Thoracic aorta (tissue), 2 donors: ENCODE results near the gene DNAJC5G. TPM values are rescaled to one million over a fixed set of nuclear protein-coding genes. Genes with fewer than 3 reads are reported as not detected.
"Not testable (repeated sequence)": the region's sequence is repeated elsewhere in the genome, so short reads cannot be mapped to it uniquely, and the experiment has no call there.

Experiments
- ATAC-seq: fragments of 150-250 bp; one replicate; pipeline ENCODE4 v1.8.0; 2017; ENCODE audit warnings: low read depth; ENCODE audit not compliant: insufficient number of reproducible peaks, low FRiP score
- DNase-seq: peaks from one replicate; pipeline ENCODE4 v3.0.0-alpha.2; 2020; ENCODE audit warnings: low spot score
- H3K27ac ChIP-seq, 2 donors: fragments of 200-600 bp; sonication (generic); 1 replicate in 1 of 2; 2 replicates in 1 of 2; pipeline ENCODE4 v1.5.1; 2016; ENCODE audit warnings: mild to moderate bottlenecking in 2 of 2, moderate library complexity in 2 of 2
- H3K27me3 ChIP-seq: fragments of 200-600 bp; sonication (generic); replicated peaks from 2 replicates; pipeline ENCODE4 v1.6.0; 2016; ENCODE audit warnings: mild to moderate bottlenecking; ENCODE audit not compliant: insufficient read depth
- H3K36me3 ChIP-seq: fragments of 200-600 bp; sonication (generic); one replicate; pipeline ENCODE4 v1.5.1; 2016
- H3K4me1 ChIP-seq, 2 donors: fragments of 200-600 bp; sonication (generic); 1 replicate in 1 of 2; 2 replicates in 1 of 2; pipeline versions ENCODE4 v1.5.1 to v1.6.0; 2016; ENCODE audit warnings: low read depth in 2 of 2, mild to moderate bottlenecking in 1 of 2; ENCODE audit not compliant: control insufficient read depth in 1 of 2
- H3K4me3 ChIP-seq: fragments of 200-600 bp; sonication (generic); 2 replicates; pipeline ENCODE4 v1.5.1; 2016; ENCODE audit warnings: mild to moderate bottlenecking
- H3K9me3 ChIP-seq: fragments of 200-600 bp; sonication (generic); 2 replicates; pipeline ENCODE4 v1.5.1; 2016
- total RNA-seq, 2 donors: library from RNA; depleted of rRNA; stranded (reverse); fragments of >200 nt; gene quantifications; one replicate each; pipeline versions ENCODE4 v1.1.0 to v1.2.3, GENCODE V29; 2016
- TF ChIP-seq, protein P1 (sequence below): fragments of 200-600 bp; sonication (generic); IDR thresholded peaks from one replicate; pipeline ENCODE4 v1.5.1; 2019; ENCODE audit warnings: antibody characterized with exemption

Gene DNAJC5G
- total RNA-seq, 2 donors from 2014 or later: 0.68 TPM; not detected in 1

DNA sequence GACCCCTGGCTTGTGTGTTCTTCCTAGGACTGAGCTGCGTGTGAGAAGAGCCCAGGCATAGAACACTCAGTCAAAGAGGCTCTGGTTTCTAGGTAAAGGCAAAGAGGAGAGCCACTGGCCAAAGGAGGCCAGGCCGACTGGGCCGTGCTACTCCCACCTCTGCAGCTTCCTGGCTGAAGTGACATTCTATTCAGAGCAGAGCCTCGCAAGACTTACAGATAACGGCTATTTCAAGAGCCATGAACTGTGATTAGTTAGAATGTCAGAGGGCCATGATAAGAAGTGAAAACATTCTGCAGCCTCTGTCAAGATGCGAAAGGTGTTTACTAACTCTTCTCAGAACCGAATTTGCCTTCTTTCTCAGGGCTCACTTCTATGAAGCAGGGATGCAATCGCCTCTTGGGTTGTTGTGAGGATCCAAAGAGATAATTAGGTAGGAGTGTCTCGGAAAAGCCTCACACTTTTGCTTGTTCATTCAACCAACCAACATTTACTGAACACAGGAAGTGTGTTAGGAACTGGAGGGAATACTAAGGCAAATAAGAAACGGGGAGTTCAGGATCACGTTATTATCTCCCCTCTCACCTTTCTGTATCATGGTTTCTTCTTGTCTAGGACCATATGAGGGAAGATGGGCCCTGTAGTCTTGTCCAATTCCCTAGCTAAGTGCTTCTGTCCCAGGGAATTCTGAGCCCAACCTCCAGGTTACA, 3.4 kb upstream of the DNAJC5G start:
- TF ChIP-seq, protein P1, sequence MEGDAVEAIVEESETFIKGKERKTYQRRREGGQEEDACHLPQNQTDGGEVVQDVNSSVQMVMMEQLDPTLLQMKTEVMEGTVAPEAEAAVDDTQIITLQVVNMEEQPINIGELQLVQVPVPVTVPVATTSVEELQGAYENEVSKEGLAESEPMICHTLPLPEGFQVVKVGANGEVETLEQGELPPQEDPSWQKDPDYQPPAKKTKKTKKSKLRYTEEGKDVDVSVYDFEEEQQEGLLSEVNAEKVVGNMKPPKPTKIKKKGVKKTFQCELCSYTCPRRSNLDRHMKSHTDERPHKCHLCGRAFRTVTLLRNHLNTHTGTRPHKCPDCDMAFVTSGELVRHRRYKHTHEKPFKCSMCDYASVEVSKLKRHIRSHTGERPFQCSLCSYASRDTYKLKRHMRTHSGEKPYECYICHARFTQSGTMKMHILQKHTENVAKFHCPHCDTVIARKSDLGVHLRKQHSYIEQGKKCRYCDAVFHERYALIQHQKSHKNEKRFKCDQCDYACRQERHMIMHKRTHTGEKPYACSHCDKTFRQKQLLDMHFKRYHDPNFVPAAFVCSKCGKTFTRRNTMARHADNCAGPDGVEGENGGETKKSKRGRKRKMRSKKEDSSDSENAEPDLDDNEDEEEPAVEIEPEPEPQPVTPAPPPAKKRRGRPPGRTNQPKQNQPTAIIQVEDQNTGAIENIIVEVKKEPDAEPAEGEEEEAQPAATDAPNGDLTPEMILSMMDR: no peak
- ATAC-seq: no peak
- Histone ChIP-seq H3K27me3 (no peaks in the 10 kb centered on the region), H3K27ac (no peak overlapping the region), H3K4me1 (no peaks in the 10 kb centered on the region), H3K9me3 (no peaks in the 10 kb centered on the region), H3K4me3 (no peak overlapping the region), H3K36me3 (no peaks in the 10 kb centered on the region)
- no peak for DNase-seq

DNA sequence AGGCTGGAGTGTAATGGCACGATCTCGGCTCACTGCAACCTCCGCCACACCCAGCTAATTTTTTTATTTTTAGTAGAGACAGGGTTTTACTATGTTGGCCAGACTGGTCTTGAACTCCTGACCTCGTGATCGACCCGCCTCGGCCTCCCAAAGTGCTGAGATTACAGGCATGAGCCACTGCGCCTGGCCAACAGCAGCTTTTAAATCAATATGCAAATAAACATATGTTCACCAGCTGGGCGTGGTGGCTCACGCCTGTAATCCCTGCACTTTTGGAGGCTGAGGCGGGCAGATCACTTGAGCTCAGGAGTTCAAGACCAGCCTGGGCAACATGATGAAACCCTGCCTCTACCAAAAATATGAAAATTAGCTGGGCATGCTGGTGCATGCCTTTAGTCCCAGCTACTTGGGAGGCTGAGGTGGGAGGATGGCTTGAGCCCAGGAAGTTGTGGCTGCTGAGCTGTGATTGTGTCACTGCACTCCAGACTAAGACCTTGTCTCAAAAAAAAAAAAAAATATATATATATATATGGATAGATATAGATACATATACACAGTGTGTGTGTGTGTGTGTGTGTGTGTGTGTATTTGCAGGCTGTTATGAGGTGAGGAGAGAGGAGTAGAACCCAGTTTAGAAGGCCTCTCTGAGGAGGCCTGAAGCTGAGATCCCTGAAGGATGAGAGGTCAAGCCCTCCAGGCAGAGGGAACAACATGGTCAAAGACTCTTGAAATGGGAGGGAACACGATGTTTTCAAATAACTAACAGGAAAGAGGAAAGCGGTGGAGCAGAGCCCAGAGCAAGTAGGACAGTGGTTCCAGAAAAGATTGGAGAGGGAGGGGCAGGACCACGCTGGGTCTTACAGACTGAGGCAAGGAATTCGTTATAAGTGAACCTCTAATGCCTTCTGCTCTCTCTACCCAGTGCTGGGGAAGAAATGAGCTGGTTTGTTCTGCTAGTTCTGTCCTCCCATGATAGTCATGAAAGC, 2.4 kb upstream of the DNAJC5G start:
- not testable (repeated sequence) for H3K27me3 ChIP-seq, DNase-seq

DNA sequence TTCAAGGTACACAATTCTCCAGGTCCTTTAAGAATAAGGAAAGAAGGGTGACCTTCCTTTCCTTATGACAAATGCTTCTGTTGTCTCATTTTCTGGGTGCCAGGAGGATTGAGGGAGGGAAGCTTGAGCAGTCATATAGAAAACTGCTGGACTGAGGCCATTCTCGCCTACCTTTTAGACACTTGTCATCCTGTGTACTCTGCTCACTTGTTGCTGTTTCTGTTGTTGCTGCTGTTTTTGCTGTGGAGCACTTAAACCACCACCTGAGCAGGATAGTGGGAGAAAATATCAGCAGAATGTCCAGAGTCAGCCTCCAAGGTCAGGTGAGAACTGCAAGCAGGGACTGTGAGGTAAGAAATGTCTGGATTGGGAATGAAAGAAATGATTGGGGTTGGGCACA, 2.8 kb downstream of the DNAJC5G start:
- no peaks in the 10 kb centered on the region for H3K36me3 ChIP-seq
- no peak overlapping the region for H3K27ac ChIP-seq
- peaks cover 0 to 3% of the 10 kb centered on the region in 2 donors for H3K4me1 ChIP-seq
- no peak for ATAC-seq
- no peak overlapping the region for H3K4me3 ChIP-seq
- no peaks in the 10 kb centered on the region for H3K27me3 ChIP-seq
- DNase-seq: no peak
- TF ChIP-seq, protein P1: no peak
- no peaks in the 10 kb centered on the region for H3K9me3 ChIP-seq

More for the DNA sequence above, 2.4 kb upstream of the DNAJC5G start:
- H3K4me1 ChIP-seq, H3K27ac ChIP-seq, H3K9me3 ChIP-seq, H3K36me3 ChIP-seq, H3K4me3 ChIP-seq, ATAC-seq: not testable (repeated sequence)

DNA sequence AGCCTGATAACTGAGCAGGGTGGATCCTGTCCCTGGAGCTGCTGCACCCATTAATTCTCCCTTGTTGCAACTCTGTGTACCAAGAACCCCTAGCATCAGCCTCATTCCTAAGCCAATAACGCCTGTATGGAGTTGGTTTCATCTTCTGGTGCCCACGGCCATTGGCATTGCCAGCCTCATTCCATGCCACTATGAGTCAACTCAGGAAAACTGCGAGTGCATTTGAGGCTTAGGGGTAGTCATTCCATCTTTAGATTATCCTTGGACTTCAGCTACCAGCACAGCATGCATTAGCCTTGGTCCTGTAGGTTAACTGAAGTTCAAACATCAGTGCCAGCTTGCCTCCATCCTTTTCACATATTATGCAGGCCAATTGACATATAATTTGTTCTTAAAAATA, 5.6 kb downstream of the DNAJC5G start:
- TF ChIP-seq, protein P1: no peak
- ATAC-seq (no peak), DNase-seq (no peak)
- Histone ChIP-seq H3K27me3 (no peaks in the 10 kb centered on the region), H3K36me3 (no peaks in the 10 kb centered on the region), H3K27ac (no peak overlapping the region), H3K9me3 (no peaks in the 10 kb centered on the region), H3K4me3 (no peak overlapping the region), H3K4me1 (peaks cover 0 to 3% of the 10 kb centered on the region in 2 donors)

DNA sequence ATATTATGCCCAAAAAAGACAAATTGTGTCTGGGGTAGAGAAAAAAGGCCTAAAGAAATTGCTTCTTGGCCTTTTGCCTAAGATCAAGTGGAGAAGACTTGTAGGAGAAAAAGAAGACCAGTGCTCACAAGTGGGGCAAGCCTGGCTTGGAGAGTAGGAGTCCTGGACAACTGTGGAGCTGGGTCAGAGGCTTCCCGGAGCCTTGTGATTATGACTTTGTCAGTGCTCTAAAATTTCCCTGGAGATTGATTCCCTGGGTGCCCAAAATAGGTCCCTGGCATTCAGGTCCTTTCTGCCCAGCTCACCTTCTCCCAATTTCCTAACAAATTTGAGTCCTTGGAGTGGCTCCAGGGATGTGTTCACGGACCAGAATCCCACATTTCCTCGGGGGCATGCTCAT, 6.2 kb downstream of the DNAJC5G start:
- H3K9me3 ChIP-seq: no peaks in the 10 kb centered on the region
- H3K4me1 ChIP-seq: peaks cover 0 to 3% of the 10 kb centered on the region in 2 donors
- H3K27me3 ChIP-seq: no peaks in the 10 kb centered on the region
- DNase-seq (no peak), ATAC-seq (no peak)
- TF ChIP-seq, protein P1: no peak
- H3K27ac ChIP-seq: no peak overlapping the region
- H3K36me3 ChIP-seq: no peaks in the 10 kb centered on the region
- no peak overlapping the region for H3K4me3 ChIP-seq
